GM12878 (cell line): Measurements from ENCODE around the gene APBB1IP.

ENCODE experiments used
- CREB1 ChIP-seq: IDR thresholded peaks from 2 replicates; pipeline ENCODE4 v1.6.1; 2012; ENCODE audit warnings: low read depth, mild to moderate bottlenecking, inconsistent platforms
- HDAC2 ChIP-seq: fragments of 200-600 bp; sonication (generic); IDR thresholded peaks from 2 replicates; pipeline ENCODE4 v1.6.1; 2017
- NFXL1 ChIP-seq: fragments of 450-650 bp; IDR thresholded peaks from 2 replicates; pipeline ENCODE4 v1.6.1; 2017; ENCODE audit warnings: antibody characterized with exemption, mild to moderate bottlenecking, borderline replicate concordance
- RELA ChIP-seq: fragments of 450-650 bp; IDR thresholded peaks from 2 replicates; pipeline ENCODE4 v1.8.0; 2014; ENCODE audit warnings: borderline replicate concordance; ENCODE audit not compliant: partially characterized antibody
- SUZ12 ChIP-seq: fragments of 200-600 bp; sonication (generic); IDR thresholded peaks from one replicate; pipeline ENCODE4 v1.6.1; 2018; ENCODE audit warnings: antibody characterized with exemption, mild to moderate bottlenecking; ENCODE audit not compliant: unreplicated experiment
- ZNF274 ChIP-seq: IDR thresholded peaks from one replicate; pipeline ENCODE4 v1.8.0; 2011; ENCODE audit not compliant: insufficient read length, insufficient read depth
- TF ChIP-seq, protein P1 (sequence below): fragments of 450-650 bp; IDR thresholded peaks from 2 replicates; pipeline ENCODE4 v1.6.1; 2017; ENCODE audit warnings: mild to moderate bottlenecking
- TF ChIP-seq, protein P2 (sequence below), 3 experiments: IDR thresholded peaks in 2 of 3; conservative IDR thresholded peaks in 1 of 3; 2 replicates each; pipeline ENCODE4 v1.5.1; 2011; ENCODE audit warnings: low read depth in 3 of 3, low read length in 3 of 3, mild to moderate bottlenecking in 3 of 3, control low read depth in 2 of 3, moderate library complexity in 2 of 3, inconsistent platforms in 1 of 3, mixed read lengths in 1 of 3; ENCODE audit not compliant: control insufficient read depth in 2 of 3, insufficient read depth in 1 of 3; ENCODE audit errors: extremely low read depth in 1 of 3

DNA sequence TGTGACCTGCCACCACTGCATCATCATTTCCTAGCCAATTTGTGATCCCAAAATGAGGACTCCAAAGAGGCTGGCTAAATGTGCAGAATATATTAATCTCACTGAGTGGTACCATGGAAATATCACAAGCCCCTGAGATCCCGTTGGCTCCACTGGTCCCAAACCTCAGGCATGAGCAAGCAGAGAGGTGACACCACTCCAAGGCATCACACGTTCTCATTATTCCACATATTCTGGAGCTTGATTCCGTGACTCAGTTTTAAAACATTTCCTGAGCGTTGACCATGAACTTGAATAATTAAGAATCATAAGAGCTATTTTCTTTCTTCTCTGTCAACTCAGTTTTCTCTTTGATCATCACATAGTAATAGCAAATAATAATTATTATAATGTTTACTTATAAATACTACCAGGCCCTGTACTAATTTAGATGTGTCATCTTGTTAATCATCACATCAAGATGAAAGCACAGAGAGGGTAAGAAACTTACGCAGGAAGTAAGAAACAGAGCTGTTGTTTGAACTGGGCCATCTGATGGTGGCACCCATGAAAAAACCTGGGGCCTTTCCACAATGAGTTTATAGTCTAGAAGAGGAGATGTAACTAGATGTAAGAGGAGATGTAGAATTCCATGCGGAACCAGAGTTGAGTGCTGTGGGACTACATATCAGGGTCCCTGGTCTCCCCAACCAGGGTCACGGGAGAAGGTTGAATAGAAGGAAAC, 3.5 kb downstream of the APBB1IP start:
- TF ChIP-seq HDAC2 (no peak), ZNF274 (no peak), NFXL1 (no peak), RELA (no peak), CREB1 (no peak), SUZ12 (no peak)
- TF ChIP-seq, protein P1, sequence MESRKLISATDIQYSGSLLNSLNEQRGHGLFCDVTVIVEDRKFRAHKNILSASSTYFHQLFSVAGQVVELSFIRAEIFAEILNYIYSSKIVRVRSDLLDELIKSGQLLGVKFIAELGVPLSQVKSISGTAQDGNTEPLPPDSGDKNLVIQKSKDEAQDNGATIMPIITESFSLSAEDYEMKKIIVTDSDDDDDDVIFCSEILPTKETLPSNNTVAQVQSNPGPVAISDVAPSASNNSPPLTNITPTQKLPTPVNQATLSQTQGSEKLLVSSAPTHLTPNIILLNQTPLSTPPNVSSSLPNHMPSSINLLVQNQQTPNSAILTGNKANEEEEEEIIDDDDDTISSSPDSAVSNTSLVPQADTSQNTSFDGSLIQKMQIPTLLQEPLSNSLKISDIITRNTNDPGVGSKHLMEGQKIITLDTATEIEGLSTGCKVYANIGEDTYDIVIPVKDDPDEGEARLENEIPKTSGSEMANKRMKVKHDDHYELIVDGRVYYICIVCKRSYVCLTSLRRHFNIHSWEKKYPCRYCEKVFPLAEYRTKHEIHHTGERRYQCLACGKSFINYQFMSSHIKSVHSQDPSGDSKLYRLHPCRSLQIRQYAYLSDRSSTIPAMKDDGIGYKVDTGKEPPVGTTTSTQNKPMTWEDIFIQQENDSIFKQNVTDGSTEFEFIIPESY: no peak
- TF ChIP-seq, protein P2, sequence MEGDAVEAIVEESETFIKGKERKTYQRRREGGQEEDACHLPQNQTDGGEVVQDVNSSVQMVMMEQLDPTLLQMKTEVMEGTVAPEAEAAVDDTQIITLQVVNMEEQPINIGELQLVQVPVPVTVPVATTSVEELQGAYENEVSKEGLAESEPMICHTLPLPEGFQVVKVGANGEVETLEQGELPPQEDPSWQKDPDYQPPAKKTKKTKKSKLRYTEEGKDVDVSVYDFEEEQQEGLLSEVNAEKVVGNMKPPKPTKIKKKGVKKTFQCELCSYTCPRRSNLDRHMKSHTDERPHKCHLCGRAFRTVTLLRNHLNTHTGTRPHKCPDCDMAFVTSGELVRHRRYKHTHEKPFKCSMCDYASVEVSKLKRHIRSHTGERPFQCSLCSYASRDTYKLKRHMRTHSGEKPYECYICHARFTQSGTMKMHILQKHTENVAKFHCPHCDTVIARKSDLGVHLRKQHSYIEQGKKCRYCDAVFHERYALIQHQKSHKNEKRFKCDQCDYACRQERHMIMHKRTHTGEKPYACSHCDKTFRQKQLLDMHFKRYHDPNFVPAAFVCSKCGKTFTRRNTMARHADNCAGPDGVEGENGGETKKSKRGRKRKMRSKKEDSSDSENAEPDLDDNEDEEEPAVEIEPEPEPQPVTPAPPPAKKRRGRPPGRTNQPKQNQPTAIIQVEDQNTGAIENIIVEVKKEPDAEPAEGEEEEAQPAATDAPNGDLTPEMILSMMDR (IDR thresholded peaks at IDR 0.05 in 2 of 3, conservative IDR thresholded peaks at IDR 0.05 in 1 of 3; ENCODE audit: control insufficient read depth in 2 of 3, extremely low read depth in 1 of 3, insufficient read depth in 1 of 3, low read depth in 3 of 3, low read length in 3 of 3): no peak
